Neural progenitor cell (in vitro differentiated cells): ENCODE measurements around the gene GRIN2B.

ENCODE experiments used
- EZH2 ChIP-seq: fragments of 200-600 bp; sonication (generic); IDR thresholded peaks from 2 replicates; pipeline ENCODE4 v1.6.1; 2017; ENCODE audit warnings: antibody characterized with exemption, mild to moderate bottlenecking, moderate library complexity
- TF ChIP-seq, protein P1 (sequence below): fragments of 200-600 bp; sonication (generic); IDR thresholded peaks from 2 replicates; pipeline ENCODE4 v1.5.1; 2017; ENCODE audit warnings: antibody characterized with exemption, mild to moderate bottlenecking

DNA sequence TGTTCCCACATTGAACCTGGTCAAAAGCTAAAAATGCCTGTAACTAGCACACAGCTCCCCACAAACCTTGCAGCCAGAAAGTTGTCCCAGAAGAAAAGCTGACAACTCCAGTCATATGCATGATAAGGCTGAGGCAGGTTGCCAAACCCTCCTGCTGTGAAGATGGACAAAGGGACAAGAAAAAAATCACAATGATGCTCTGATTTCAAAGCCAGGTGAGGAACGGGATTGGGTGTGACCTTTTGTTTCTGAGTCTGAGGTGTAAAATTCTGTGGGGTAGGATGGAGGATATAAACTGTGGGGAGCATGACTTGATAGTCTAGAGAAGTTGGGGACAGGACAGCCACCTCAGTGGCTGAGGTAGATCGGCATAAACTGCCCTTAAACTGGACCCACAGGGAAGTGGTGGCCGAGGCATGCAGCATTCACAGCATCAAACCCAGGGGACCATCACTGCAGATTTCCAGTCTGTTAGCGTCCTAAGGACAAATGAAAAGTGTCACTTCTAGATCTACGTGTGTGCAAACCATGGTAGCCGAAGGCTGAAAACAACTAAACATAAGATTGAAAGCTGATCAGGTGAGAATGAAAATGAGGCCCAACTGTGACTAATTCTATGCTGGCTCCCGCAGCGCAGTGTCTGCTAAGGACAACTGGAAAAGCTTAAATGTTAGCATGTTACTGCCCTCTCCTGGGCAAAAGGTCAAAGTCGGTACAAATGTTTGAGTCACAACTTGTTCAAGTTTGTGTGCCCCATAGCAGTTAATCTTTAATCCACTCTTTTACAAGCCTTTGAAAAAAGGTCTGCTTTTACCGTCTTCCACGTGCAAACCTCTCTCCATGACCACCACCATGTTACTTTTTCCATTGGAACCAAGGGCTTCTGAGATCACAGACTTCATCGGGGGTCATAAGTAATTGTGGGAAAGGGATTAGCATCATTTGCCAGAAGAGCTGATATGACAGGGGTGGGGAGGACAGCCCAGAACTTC, 39.8 kb downstream of the GRIN2B start:
- TF ChIP-seq, protein P1, sequence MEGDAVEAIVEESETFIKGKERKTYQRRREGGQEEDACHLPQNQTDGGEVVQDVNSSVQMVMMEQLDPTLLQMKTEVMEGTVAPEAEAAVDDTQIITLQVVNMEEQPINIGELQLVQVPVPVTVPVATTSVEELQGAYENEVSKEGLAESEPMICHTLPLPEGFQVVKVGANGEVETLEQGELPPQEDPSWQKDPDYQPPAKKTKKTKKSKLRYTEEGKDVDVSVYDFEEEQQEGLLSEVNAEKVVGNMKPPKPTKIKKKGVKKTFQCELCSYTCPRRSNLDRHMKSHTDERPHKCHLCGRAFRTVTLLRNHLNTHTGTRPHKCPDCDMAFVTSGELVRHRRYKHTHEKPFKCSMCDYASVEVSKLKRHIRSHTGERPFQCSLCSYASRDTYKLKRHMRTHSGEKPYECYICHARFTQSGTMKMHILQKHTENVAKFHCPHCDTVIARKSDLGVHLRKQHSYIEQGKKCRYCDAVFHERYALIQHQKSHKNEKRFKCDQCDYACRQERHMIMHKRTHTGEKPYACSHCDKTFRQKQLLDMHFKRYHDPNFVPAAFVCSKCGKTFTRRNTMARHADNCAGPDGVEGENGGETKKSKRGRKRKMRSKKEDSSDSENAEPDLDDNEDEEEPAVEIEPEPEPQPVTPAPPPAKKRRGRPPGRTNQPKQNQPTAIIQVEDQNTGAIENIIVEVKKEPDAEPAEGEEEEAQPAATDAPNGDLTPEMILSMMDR, result peak; percentile 69
- TF ChIP-seq EZH2, result no peak
